ENCODE results near the gene IGLL1.

IGLL1 gene

GRCh38 chr22:23526596-23527316 lies 53.3 kb downstream of the IGLL1 start:
- DNase-seq, result no peak

- DNase-seq, result no peak
These were observed 54.6 kb downstream of the IGLL1 start for GRCh38 chr22:23525510-23525909.

- no peak for DNase-seq
These were observed 55.9 kb downstream of the IGLL1 start for GRCh38 chr22:23524226-23524625.

- DNase-seq, result no peak
These were observed 56.4 kb downstream of the IGLL1 start for GRCh38 chr22:23523713-23524112.
